ENCODE results near the gene SLC6A2. TPM values are rescaled to one million over a fixed set of nuclear protein-coding genes. Genes with fewer than 3 reads are reported as not detected.
A peak's percentile ranks its signal among the peaks of the same experiment; 100 is the strongest.

Gene SLC6A2
- total RNA-seq, 1 donor from 2014 or later = 0.26 TPM

- H3K27me3 ChIP-seq (ENCODE audit: control insufficient read depth, insufficient read depth, low read length) = no peaks in the 10 kb centered on the region
- TF ChIP-seq, protein P1, sequence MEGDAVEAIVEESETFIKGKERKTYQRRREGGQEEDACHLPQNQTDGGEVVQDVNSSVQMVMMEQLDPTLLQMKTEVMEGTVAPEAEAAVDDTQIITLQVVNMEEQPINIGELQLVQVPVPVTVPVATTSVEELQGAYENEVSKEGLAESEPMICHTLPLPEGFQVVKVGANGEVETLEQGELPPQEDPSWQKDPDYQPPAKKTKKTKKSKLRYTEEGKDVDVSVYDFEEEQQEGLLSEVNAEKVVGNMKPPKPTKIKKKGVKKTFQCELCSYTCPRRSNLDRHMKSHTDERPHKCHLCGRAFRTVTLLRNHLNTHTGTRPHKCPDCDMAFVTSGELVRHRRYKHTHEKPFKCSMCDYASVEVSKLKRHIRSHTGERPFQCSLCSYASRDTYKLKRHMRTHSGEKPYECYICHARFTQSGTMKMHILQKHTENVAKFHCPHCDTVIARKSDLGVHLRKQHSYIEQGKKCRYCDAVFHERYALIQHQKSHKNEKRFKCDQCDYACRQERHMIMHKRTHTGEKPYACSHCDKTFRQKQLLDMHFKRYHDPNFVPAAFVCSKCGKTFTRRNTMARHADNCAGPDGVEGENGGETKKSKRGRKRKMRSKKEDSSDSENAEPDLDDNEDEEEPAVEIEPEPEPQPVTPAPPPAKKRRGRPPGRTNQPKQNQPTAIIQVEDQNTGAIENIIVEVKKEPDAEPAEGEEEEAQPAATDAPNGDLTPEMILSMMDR (IDR thresholded peaks at IDR 0.05; ENCODE audit: insufficient read depth, low read length, severe bottlenecking) = peak; percentile 73
- DNase-seq (ENCODE audit: low read depth) = peak; percentile 31
- no peak overlapping the region for H3K4me3 ChIP-seq (ENCODE audit: low read depth, low read length)
- peak; percentile 18 for FAIRE-seq
- H3K36me3 ChIP-seq (ENCODE audit: control insufficient read depth, insufficient read depth, low read length) = no peaks in the 10 kb centered on the region
Measured at GRCh38 chr16:55622930-55623561, 32.7 kb upstream of the SLC6A2 start.

- H3K4me3 ChIP-seq (ENCODE audit: low read depth, low read length) = no peak overlapping the region
- FAIRE-seq (no peak), DNase-seq (ENCODE audit: low read depth) (no peak)
- H3K27me3 ChIP-seq (ENCODE audit: control insufficient read depth, insufficient read depth, low read length) = no peaks in the 10 kb centered on the region
- no peaks in the 10 kb centered on the region for H3K36me3 ChIP-seq (ENCODE audit: control insufficient read depth, insufficient read depth, low read length)
- TF ChIP-seq, protein P1 (IDR thresholded peaks at IDR 0.05; ENCODE audit: insufficient read depth, low read length, severe bottlenecking) = no peak
Measured at GRCh38 chr16:55623640-55624039, 32.1 kb upstream of the SLC6A2 start.

GRCh38 chr16:55624696-55625095 lies 31.1 kb upstream of the SLC6A2 start:
- Histone ChIP-seq H3K4me3 (ENCODE audit: low read depth, low read length) (no peak overlapping the region), H3K27me3 (ENCODE audit: control insufficient read depth, insufficient read depth, low read length) (no peaks in the 10 kb centered on the region), H3K36me3 (ENCODE audit: control insufficient read depth, insufficient read depth, low read length) (no peaks in the 10 kb centered on the region)
- TF ChIP-seq, protein P1 (IDR thresholded peaks at IDR 0.05; ENCODE audit: insufficient read depth, low read length, severe bottlenecking) = no peak
- no peak for DNase-seq (ENCODE audit: low read depth)
- FAIRE-seq = no peak

DNA sequence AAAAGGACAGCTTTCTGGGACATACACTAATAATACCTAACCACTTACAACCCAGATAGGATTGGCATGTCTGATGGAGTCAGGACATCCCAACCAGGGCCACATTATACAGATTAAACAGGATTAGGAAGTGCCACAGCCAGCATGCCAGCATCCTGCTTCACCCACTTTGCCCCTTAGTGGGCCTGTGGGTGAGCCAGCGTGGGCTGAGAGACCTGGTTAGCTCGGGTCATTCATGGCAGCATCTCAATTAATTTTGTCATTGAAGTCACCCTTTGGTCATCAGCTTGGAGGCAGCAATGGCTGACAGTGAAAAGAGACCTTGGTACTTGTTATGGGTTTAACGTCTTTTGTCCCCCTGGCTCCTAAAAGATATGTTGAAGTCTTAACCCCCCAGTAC lies 29.9 kb upstream of the SLC6A2 start:
- no peak for FAIRE-seq
- H3K4me3 ChIP-seq (ENCODE audit: low read depth, low read length) = no peak overlapping the region
- TF ChIP-seq, protein P1 (IDR thresholded peaks at IDR 0.05; ENCODE audit: insufficient read depth, low read length, severe bottlenecking) = no peak

GRCh38 chr16:55628306-55628968 lies 27.4 kb upstream of the SLC6A2 start:
- Histone ChIP-seq H3K36me3 (ENCODE audit: control insufficient read depth, insufficient read depth, low read length) (no peaks in the 10 kb centered on the region), H3K27me3 (ENCODE audit: control insufficient read depth, insufficient read depth, low read length) (no peaks in the 10 kb centered on the region), H3K4me3 (ENCODE audit: low read depth, low read length) (no peak overlapping the region)
- TF ChIP-seq, protein P1 (IDR thresholded peaks at IDR 0.05; ENCODE audit: insufficient read depth, low read length, severe bottlenecking) = no peak
- DNase-seq (ENCODE audit: low read depth) = no peak
- no peak for FAIRE-seq

More for the DNA sequence above, 29.9 kb upstream of the SLC6A2 start:
- no peaks in the 10 kb centered on the region for H3K27me3 ChIP-seq (ENCODE audit: control insufficient read depth, insufficient read depth, low read length)
- no peaks in the 10 kb centered on the region for H3K36me3 ChIP-seq (ENCODE audit: control insufficient read depth, insufficient read depth, low read length)
- DNase-seq (ENCODE audit: low read depth) = no peak
